GM19035 (cell line): ENCODE data around the gene TIAM2.
"Not testable (repeated sequence)": the region's sequence is repeated elsewhere in the genome, so short reads cannot be mapped to it uniquely, and the experiment has no call there.

Source experiments
- ATAC-seq: cut with Tn5 transposase; IDR thresholded peaks from one replicate; pipeline ENCODE4 v1.9.1; 2021; ENCODE audit not compliant: unreplicated experiment

TIAM2 gene

GRCh38 chr6:154989448-154989847 is 5.7 kb upstream of the TIAM2 start:
- ATAC-seq = no peak

- ATAC-seq = no peak
These were observed 3.9 kb upstream of the TIAM2 start for GRCh38 chr6:154991207-154991606.

- no peak for ATAC-seq
These were observed 2.1 kb upstream of the TIAM2 start for GRCh38 chr6:154993026-154993425.

GRCh38 chr6:154993710-154994109 is 1.4 kb upstream of the TIAM2 start:
- no peak for ATAC-seq

- ATAC-seq = no peak
These were observed 270 bp upstream of the TIAM2 start for GRCh38 chr6:154994836-154995253.

GRCh38 chr6:154996016-154996590 is 988 bp downstream of the TIAM2 start:
- ATAC-seq = no peak

- ATAC-seq = no peak
These were observed 1.8 kb downstream of the TIAM2 start for GRCh38 chr6:154996841-154997311.

- ATAC-seq = no peak
These were observed 3.7 kb downstream of the TIAM2 start for GRCh38 chr6:154998855-154999254.

- ATAC-seq = no peak
These were observed 6.4 kb downstream of the TIAM2 start for GRCh38 chr6:155001482-155001881.

GRCh38 chr6:155001934-155002333 is 6.8 kb downstream of the TIAM2 start:
- no peak for ATAC-seq

GRCh38 chr6:155003476-155003875 is 8.4 kb downstream of the TIAM2 start:
- ATAC-seq = no peak

GRCh38 chr6:155004017-155004416 is 8.9 kb downstream of the TIAM2 start:
- no peak for ATAC-seq

GRCh38 chr6:155004576-155005372 is 9.7 kb downstream of the TIAM2 start:
- ATAC-seq = no peak

GRCh38 chr6:155008625-155009024 is 13.5 kb downstream of the TIAM2 start:
- ATAC-seq = no peak

GRCh38 chr6:155010940-155011339 is 15.8 kb downstream of the TIAM2 start:
- ATAC-seq = no peak

GRCh38 chr6:155011809-155012291 is 16.7 kb downstream of the TIAM2 start:
- no peak for ATAC-seq

GRCh38 chr6:155013457-155013876 is 18.4 kb downstream of the TIAM2 start:
- ATAC-seq = no peak

GRCh38 chr6:155014137-155014536 is 19.0 kb downstream of the TIAM2 start:
- no peak for ATAC-seq

GRCh38 chr6:155014670-155015300 is 19.7 kb downstream of the TIAM2 start:
- ATAC-seq = no peak

GRCh38 chr6:155018415-155018814 is 23.3 kb downstream of the TIAM2 start:
- not testable (repeated sequence) for ATAC-seq

GRCh38 chr6:155021680-155022079 is 26.6 kb downstream of the TIAM2 start:
- ATAC-seq = no peak

GRCh38 chr6:155022721-155023120 is 27.6 kb downstream of the TIAM2 start:
- no peak for ATAC-seq
